HAP-1 (cell line): Measurements from ENCODE around the gene ARHGAP33.

Source experiments
- DNase-seq, 2 experiments: peaks; one replicate each; pipeline ENCODE4 v3.0.0-alpha.2; 2016 to 2020; ENCODE audit warnings: low spot score in 2 of 2
- H3K27me3 ChIP-seq: fragments of 250-450 bp; sonication (Bioruptor Pico); 2 replicates; pipeline ENCODE4 v1.5.1; 2020; ENCODE audit warnings: low read depth, mild to moderate bottlenecking, moderate library complexity
- H3K36me3 ChIP-seq: fragments of 250-450 bp; sonication (Bioruptor Pico); replicated peaks from 2 replicates; pipeline ENCODE4 v1.5.1; 2020; ENCODE audit warnings: mild to moderate bottlenecking
- H3K4me1 ChIP-seq: fragments of 250-450 bp; sonication (Bioruptor Pico); 2 replicates; pipeline ENCODE4 v1.5.1; 2020; ENCODE audit warnings: mild to moderate bottlenecking
- H3K4me3 ChIP-seq: fragments of 250-450 bp; sonication (Bioruptor Pico); 2 replicates; pipeline ENCODE4 v1.5.1; 2020; ENCODE audit warnings: mild to moderate bottlenecking, moderate library complexity
- H3K9me3 ChIP-seq: fragments of 250-450 bp; sonication (Bioruptor Pico); 2 replicates; pipeline ENCODE4 v1.5.1; 2020; ENCODE audit warnings: mild to moderate bottlenecking, moderate library complexity
- in situ Hi-C: fragments of 300-500 bp; cut with MboI; formaldehyde crosslinking; loops from 3 replicates; pipeline ENCODE4 v1.14.3; 2020; ENCODE audit warnings: low sequenced_read_pairs, inconsistent platforms, mixed read lengths

ARHGAP33 gene

DNA sequence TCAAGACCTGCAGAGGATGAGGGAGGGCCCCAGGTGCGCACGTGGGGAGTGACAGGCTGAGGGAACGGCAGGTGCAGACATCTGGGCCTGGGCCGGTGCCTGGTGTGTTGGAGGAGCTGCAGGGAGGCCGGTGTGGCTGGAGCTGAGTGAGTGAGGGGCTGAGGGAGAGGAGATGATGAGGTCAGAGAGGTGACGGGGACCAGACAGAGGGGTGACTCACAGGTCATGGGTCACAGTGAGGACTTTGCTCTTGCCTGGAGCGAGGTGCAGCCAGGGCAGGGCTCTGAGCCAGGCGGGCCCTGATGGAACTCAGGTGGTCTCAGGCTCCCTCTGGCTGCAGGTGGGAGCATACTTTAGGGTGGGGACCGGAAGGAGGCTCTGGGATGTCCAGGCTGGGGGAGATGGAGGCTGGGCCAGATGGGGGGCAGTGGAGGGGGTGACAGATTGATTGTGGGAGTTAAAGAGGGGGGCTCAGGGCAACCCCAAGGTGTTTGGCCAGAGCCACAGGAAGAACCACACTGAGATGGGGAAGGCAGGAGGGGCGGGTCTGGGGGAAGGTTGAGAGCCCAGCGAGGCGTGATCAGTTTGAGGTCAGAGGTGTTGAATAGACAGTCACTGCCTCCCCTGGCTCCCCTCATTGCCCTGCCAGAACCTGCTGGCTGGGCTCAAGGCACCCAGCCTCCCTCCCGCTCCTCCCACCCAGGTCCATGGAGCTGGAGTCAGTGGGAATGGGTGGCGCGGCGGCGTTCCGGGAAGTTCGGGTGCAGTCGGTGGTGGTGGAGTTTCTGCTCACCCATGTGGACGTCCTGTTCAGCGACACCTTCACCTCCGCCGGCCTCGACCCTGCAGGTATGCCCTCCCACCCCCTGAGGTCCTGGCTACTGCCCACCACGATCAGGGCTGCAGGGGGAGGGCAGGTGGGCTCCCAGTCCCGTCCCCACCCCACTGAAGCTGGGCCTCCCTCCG lies 8.4 kb downstream of the ARHGAP33 start:
- Histone ChIP-seq H3K4me3 (no peak overlapping the region), H3K4me1 (no peaks in the 10 kb centered on the region), H3K9me3 (no peaks in the 10 kb centered on the region), H3K36me3 (no peaks in the 10 kb centered on the region), H3K27me3 (no peaks in the 10 kb centered on the region)
- in situ Hi-C loops, result no loop called here
- DNase-seq, result no peak

- H3K9me3 ChIP-seq, result no peaks in the 10 kb centered on the region
- H3K4me3 ChIP-seq, result no peak overlapping the region
- in situ Hi-C loops, result no loop called here
- DNase-seq, result no peak
- no peaks in the 10 kb centered on the region for H3K27me3 ChIP-seq
- no peaks in the 10 kb centered on the region for H3K36me3 ChIP-seq
- H3K4me1 ChIP-seq, result no peaks in the 10 kb centered on the region
Measured at GRCh38 chr19:35784503-35785338, 9.4 kb downstream of the ARHGAP33 start.

DNA sequence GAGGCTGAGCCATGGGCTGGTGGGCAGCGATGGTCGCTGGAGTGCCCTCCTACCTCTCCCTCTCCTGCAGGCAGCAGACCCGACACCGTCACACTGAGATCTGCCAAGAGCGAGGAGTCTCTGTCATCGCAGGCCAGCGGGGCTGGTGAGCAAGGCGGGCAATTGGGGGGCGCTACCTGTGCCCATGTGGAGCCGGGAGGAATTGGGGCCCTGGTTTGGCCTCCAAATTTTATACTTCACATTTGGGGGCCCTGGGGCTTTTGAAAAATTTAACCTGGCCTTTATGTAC lies 9.9 kb downstream of the ARHGAP33 start:
- Histone ChIP-seq H3K4me1 (no peaks in the 10 kb centered on the region), H3K9me3 (no peaks in the 10 kb centered on the region), H3K36me3 (no peaks in the 10 kb centered on the region), H3K27me3 (no peaks in the 10 kb centered on the region), H3K4me3 (no peak overlapping the region)
- in situ Hi-C loops, result no loop called here
- DNase-seq, result no peak

GRCh38 chr19:35786299-35787160 lies 11.2 kb downstream of the ARHGAP33 start:
- H3K27me3 ChIP-seq, result no peaks in the 10 kb centered on the region
- no peaks in the 10 kb centered on the region for H3K9me3 ChIP-seq
- H3K36me3 ChIP-seq, result no peaks in the 10 kb centered on the region
- in situ Hi-C loops, result no loop called here
- no peak overlapping the region for H3K4me3 ChIP-seq
- H3K4me1 ChIP-seq, result no peaks in the 10 kb centered on the region
- no peak for DNase-seq

- H3K4me3 ChIP-seq, result no peak overlapping the region
- no peak for DNase-seq
- in situ Hi-C loops, result no loop called here
- no peaks in the 10 kb centered on the region for H3K4me1 ChIP-seq
- no peaks in the 10 kb centered on the region for H3K36me3 ChIP-seq
- H3K27me3 ChIP-seq, result no peaks in the 10 kb centered on the region
- no peaks in the 10 kb centered on the region for H3K9me3 ChIP-seq
Measured at GRCh38 chr19:35787227-35787799, 11.9 kb downstream of the ARHGAP33 start.

DNA sequence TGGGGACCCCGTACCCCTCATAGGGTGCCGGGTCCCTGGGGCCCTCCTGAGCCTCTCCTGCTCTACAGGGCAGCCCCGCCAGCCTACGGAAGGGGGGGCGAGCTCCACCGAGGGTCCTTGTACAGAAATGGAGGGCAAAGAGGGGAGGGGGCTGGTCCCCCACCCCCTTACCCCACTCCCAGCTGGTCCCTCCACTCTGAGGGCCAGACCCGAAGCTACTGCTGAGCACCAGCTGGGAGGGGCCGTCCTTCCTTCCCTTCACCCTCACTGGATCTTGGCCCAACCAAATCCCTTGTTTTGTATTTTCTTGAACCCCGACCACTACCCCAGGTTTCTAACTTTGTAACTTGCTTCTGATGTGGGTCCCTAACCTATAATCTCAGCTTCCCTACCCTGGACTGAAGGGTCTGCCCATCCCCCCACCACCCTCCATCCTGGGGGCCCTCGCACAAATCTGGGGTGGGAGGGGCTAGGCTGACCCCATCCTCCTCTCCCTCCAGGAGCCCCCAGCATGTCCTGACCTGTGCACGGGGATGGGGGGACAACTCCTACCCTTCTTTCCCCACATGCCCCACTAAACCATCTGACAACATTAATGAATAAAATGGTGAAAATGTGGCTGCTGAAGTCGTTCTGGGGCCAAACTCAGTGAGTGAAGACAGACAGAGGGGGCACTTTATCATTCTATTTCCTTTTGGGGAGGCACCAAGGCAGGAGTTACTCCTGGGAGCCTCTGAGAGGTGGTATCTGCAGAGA lies 13.0 kb downstream of the ARHGAP33 start:
- Histone ChIP-seq H3K4me1 (no peaks in the 10 kb centered on the region), H3K27me3 (no peaks in the 10 kb centered on the region), H3K4me3 (no peak overlapping the region), H3K9me3 (no peaks in the 10 kb centered on the region), H3K36me3 (no peaks in the 10 kb centered on the region)
- in situ Hi-C loops, result no loop called here
- no peak for DNase-seq

- in situ Hi-C loops, result no loop called here
- H3K4me1 ChIP-seq, result no peaks in the 10 kb centered on the region
- H3K4me3 ChIP-seq, result no peak overlapping the region
- H3K27me3 ChIP-seq, result no peaks in the 10 kb centered on the region
- no peaks in the 10 kb centered on the region for H3K36me3 ChIP-seq
- H3K9me3 ChIP-seq, result no peaks in the 10 kb centered on the region
- no peak for DNase-seq
Measured at GRCh38 chr19:35789195-35789977, 14.0 kb downstream of the ARHGAP33 start.

DNA sequence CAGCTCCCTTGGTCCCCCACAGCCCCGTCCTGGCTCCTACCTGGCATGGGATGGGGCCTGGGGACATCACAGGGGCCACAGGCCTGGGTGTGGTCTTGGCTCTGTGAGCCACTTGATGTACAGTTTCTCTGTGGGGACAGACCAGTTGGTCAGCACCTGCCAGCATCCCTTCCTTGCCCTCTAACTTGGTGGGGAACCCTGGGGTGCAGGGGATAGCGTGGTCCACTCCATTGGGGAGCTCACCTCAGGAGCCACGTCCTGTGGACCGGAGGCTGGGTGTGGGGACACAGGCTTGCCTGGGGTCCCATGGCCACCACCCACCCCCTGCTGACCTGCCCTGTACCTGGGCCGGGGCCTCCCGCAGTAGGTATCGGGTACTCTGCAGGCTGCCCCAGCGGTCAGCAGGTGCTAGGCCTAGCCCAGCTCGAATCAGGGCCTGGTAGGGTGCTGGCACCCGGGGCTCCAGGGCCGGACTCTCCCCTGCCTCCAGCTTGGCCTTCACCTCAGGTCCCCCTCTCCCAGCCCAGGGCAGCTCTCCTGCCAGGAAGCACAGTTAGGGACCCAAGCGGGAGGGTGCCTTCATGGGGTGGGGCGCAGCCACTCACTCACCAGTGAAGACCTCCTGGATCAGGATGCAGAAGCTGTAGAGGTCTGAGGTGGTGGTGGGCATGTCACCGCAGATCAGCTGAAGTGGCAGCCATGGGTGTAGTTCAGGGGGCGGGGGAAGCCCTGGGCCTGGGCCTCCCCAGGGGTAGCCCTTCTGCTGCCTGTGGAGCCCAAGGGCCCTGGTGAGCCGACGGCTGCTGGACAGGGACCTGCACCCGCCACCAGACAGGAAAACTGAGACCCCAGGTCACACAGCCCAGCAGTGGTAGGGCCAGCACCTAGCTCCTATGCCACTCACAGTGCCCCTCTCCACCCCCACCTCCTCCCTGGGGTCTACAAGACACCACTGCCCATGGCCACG lies 14.9 kb downstream of the ARHGAP33 start:
- H3K36me3 ChIP-seq, result no peaks in the 10 kb centered on the region
- H3K27me3 ChIP-seq, result no peaks in the 10 kb centered on the region
- in situ Hi-C loops, result no loop called here
- H3K4me1 ChIP-seq, result no peaks in the 10 kb centered on the region
- no peaks in the 10 kb centered on the region for H3K9me3 ChIP-seq
- no peak overlapping the region for H3K4me3 ChIP-seq
- DNase-seq, result no peak

DNA sequence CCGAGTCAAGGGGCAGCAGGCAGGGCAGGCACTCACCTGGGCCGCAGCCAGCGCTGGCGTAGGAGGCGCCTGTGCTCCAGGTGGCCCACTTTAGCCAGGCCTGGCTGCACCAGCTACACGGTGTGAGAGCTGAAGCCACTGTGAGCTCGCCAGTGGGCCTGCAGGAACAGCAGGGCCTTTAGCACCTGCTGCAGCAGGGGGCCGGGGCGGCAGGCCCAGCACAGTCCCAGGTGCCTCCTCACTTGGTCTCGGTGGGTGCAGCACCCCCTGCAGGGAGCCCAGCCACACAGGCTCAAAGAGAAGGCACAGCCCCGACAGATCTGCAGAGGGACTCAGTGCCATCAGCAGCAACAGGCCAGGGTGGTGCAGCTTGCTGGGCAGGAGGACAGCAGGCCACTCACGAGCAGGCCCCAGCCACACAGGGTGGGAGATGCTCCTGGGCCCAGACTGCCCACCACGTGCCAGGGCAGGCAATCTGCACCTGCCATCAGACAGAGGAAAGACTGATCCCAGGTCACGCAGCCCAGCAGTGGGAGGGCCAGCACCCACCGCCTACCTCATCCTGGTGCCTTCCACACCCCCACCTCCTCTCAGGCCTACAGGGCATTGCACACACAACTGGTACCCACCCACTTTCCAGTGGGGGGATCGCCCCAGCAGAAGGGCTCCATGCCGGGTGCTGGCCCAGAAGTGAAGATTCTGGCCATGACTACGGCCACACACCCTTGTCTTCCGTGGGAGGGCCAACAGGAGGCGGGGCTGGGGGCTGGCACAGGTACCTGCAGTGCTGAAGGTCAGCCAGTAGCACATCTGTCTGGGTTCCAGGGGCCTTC lies 15.8 kb downstream of the ARHGAP33 start:
- no peaks in the 10 kb centered on the region for H3K9me3 ChIP-seq
- peak in 1 of 2 experiments; percentile 32 for DNase-seq
- H3K4me1 ChIP-seq, result no peaks in the 10 kb centered on the region
- in situ Hi-C loops, result no loop called here
- no peak overlapping the region for H3K4me3 ChIP-seq
- H3K36me3 ChIP-seq, result no peaks in the 10 kb centered on the region
- H3K27me3 ChIP-seq, result no peaks in the 10 kb centered on the region

- in situ Hi-C loops, result no loop called here
- H3K4me3 ChIP-seq, result no peak overlapping the region
- no peaks in the 10 kb centered on the region for H3K4me1 ChIP-seq
- H3K36me3 ChIP-seq, result no peaks in the 10 kb centered on the region
- DNase-seq, result no peak
- H3K9me3 ChIP-seq, result no peaks in the 10 kb centered on the region
- H3K27me3 ChIP-seq, result no peaks in the 10 kb centered on the region
Measured at GRCh38 chr19:35791814-35792279, 16.5 kb downstream of the ARHGAP33 start.

DNA sequence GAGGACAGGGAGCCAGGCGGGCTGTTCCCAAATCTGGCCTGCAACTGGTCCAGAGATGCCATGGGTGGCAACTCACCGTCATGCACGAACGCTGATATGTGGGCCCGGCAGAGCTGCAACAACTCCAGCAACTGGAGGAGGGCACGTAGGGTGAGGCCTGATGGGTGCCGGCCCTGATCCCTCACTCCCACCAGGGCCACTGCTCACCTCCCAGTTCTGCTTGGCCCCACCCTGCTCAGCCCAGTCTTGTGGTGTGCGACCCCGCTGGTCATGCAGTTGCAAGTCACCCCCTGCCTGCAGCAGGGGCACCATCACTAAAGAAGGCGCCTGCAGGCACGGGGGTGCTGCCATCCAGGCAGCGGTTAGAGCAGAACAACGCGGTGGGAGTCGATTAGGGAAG lies 16.9 kb downstream of the ARHGAP33 start:
- Histone ChIP-seq H3K4me3 (no peak overlapping the region), H3K27me3 (no peaks in the 10 kb centered on the region), H3K36me3 (no peaks in the 10 kb centered on the region), H3K9me3 (no peaks in the 10 kb centered on the region), H3K4me1 (no peaks in the 10 kb centered on the region)
- DNase-seq, result no peak
- in situ Hi-C loops, result no loop called here
